HepG2 (cell line): ENCODE results near the gene PLCB2.

Experiments used
- EP300 ChIP-seq, 3 experiments: sonication (generic) in 1 of 3; formaldehyde crosslinking in 1 of 3; IDR thresholded peaks; 2 replicates each; pipeline versions ENCODE4 v1.5.1 to v1.6.1; 2011 to 2020; ENCODE audit warnings: low read depth in 2 of 3, low read length in 2 of 3, borderline replicate concordance in 1 of 3, improper control_type of control experiment in 1 of 3, mild to moderate bottlenecking in 1 of 3, missing genetic modification reagents in 1 of 3, moderate library complexity in 1 of 3
- MEF2D ChIP-seq: sonication (generic); formaldehyde crosslinking; IDR thresholded peaks from 2 replicates; pipeline ENCODE4 v1.5.1; 2020; ENCODE audit warnings: mild to moderate bottlenecking, missing genetic modification reagents
- NCOA5 ChIP-seq: sonication (generic); formaldehyde crosslinking; IDR thresholded peaks from 2 replicates; pipeline ENCODE4 v1.4.0; 2020; ENCODE audit warnings: missing genetic modification reagents
- TF ChIP-seq, protein P1 (sequence below): sonication (generic); formaldehyde crosslinking; IDR thresholded peaks from 2 replicates; pipeline ENCODE4 v1.4.0; 2020; ENCODE audit warnings: missing genetic modification reagents
- TF ChIP-seq, protein P2 (sequence below): sonication (generic); formaldehyde crosslinking; IDR thresholded peaks from 2 replicates; pipeline ENCODE4 v1.5.0; 2020; ENCODE audit warnings: mild to moderate bottlenecking, missing genetic modification reagents, moderate library complexity

DNA sequence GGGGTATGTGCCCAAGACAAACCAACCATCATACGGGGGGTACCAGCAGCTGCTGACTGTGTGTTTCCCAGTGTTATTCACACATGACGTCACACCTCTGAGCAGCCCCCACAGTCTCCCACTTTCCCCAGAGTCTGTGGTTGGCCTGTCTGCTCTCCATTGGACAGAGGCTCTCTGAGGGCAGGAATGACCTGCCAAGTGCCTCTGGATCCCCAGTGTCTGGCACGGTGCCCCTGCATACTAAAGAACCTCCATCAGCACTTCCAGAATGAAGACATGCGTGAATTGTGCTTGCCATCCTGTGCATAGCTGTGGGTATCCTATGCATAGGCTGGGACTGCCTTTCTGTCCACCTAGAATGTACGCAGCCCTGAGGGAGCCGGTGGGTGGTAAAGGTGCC, 36.5 kb upstream of the PLCB2 start:
- no peak for TF ChIP-seq EP300 (IDR thresholded peaks at IDR 0.05; ENCODE audit: low read depth in 2 of 2, low read length in 2 of 2)
- TF ChIP-seq EP300 (CRISPR knock-in tag; IDR thresholded peaks at IDR 0.05; ENCODE audit: borderline replicate concordance) = no peak
- TF ChIP-seq, protein P1, sequence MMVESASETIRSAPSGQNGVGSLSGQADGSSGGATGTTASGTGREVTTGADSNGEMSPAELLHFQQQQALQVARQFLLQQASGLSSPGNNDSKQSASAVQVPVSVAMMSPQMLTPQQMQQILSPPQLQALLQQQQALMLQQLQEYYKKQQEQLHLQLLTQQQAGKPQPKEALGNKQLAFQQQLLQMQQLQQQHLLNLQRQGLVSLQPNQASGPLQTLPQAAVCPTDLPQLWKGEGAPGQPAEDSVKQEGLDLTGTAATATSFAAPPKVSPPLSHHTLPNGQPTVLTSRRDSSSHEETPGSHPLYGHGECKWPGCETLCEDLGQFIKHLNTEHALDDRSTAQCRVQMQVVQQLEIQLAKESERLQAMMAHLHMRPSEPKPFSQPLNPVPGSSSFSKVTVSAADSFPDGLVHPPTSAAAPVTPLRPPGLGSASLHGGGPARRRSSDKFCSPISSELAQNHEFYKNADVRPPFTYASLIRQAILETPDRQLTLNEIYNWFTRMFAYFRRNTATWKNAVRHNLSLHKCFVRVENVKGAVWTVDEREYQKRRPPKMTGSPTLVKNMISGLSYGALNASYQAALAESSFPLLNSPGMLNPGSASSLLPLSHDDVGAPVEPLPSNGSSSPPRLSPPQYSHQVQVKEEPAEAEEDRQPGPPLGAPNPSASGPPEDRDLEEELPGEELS (CRISPR knock-in tag) = no peak
- TF ChIP-seq MEF2D (CRISPR knock-in tag) = no peak
- TF ChIP-seq, protein P2, sequence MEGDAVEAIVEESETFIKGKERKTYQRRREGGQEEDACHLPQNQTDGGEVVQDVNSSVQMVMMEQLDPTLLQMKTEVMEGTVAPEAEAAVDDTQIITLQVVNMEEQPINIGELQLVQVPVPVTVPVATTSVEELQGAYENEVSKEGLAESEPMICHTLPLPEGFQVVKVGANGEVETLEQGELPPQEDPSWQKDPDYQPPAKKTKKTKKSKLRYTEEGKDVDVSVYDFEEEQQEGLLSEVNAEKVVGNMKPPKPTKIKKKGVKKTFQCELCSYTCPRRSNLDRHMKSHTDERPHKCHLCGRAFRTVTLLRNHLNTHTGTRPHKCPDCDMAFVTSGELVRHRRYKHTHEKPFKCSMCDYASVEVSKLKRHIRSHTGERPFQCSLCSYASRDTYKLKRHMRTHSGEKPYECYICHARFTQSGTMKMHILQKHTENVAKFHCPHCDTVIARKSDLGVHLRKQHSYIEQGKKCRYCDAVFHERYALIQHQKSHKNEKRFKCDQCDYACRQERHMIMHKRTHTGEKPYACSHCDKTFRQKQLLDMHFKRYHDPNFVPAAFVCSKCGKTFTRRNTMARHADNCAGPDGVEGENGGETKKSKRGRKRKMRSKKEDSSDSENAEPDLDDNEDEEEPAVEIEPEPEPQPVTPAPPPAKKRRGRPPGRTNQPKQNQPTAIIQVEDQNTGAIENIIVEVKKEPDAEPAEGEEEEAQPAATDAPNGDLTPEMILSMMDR (CRISPR knock-in tag) = no peak
- TF ChIP-seq NCOA5 (CRISPR knock-in tag) = no peak
